ENCODE data around the gene CLCA2. TPM values are rescaled to one million over a fixed set of nuclear protein-coding genes. Genes with fewer than 3 reads are reported as not detected.

CLCA2 gene, protein sequence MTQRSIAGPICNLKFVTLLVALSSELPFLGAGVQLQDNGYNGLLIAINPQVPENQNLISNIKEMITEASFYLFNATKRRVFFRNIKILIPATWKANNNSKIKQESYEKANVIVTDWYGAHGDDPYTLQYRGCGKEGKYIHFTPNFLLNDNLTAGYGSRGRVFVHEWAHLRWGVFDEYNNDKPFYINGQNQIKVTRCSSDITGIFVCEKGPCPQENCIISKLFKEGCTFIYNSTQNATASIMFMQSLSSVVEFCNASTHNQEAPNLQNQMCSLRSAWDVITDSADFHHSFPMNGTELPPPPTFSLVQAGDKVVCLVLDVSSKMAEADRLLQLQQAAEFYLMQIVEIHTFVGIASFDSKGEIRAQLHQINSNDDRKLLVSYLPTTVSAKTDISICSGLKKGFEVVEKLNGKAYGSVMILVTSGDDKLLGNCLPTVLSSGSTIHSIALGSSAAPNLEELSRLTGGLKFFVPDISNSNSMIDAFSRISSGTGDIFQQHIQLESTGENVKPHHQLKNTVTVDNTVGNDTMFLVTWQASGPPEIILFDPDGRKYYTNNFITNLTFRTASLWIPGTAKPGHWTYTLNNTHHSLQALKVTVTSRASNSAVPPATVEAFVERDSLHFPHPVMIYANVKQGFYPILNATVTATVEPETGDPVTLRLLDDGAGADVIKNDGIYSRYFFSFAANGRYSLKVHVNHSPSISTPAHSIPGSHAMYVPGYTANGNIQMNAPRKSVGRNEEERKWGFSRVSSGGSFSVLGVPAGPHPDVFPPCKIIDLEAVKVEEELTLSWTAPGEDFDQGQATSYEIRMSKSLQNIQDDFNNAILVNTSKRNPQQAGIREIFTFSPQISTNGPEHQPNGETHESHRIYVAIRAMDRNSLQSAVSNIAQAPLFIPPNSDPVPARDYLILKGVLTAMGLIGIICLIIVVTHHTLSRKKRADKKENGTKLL
- not detected in 2 replicates for total RNA-seq (2014; rRNA removed; shearing (Covaris generic))

DNA sequence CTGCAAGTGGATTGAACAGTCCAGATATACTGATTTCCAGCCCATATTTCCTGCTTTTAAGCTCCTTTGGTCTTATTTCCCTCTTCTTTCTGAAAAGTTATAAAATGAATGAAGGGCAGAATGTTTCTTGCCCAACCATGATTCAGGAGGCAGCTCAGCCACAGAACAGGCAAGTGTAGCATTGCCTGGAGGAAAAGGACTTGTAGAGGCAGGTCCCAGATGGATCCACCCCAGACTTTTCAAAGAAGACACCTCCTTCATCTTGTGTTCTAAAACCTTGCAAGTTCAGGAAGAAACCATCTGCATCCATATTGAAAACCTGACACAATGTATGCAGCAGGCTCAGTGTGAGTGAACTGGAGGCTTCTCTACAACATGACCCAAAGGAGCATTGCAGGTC, at the start of gene CLCA2:
Gene CLCA2, plus strand, starts transcription at position 299 of the 400 bp plus-strand sequence. Its CDS starts 77 bp downstream, at position 376.
- DNase-seq, result no peak
- Histone ChIP-seq H3K27me3 (no peaks in the 10 kb centered on the region), H3K27ac (no peak within 1 kb of the TSS), H3K36me3 (no peaks in the 10 kb centered on the region), H3K4me3 (no peak within 1 kb of the TSS), H3K4me1 (no peaks in the 10 kb centered on the region), H3K9me3 (replicated peaks) (no peaks in the 10 kb centered on the region)

DNA sequence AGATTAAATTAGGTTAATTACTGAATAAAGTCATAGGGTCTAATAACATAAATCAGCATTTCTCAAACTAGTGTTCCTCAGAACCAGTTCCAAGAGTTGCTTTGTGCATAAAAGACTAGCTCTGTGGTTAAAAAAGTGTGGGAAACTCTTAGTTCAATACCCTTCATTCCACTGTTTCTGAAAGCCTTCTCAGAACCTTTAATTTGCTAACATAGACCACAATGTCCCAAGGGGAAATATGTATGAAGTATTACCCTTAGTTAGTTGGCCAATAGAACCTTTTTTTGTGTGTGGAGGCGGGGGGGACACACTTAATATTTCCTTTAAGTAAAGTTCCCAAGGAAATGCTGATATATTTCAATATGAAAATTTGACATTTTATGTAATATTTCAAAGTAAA, 48.3 kb upstream of the CLCA2 start:
- no peak for DNase-seq
- H3K4me3 ChIP-seq, result no peak overlapping the region
- H3K9me3 ChIP-seq (replicated peaks), result no peaks in the 10 kb centered on the region
- no peaks in the 10 kb centered on the region for H3K4me1 ChIP-seq
- H3K27ac ChIP-seq, result no peak overlapping the region
- no peaks in the 10 kb centered on the region for H3K27me3 ChIP-seq
- peaks cover 4% of the 10 kb centered on the region; the same call in 1 of the 2 replicates for H3K36me3 ChIP-seq

GRCh38 chr1:86377341-86377740, 46.6 kb upstream of the CLCA2 start:
- Histone ChIP-seq H3K4me3 (no peak overlapping the region), H3K36me3 (peaks cover 4% of the 10 kb centered on the region; the same call in 1 of the 2 replicates), H3K27ac (no peak overlapping the region), H3K9me3 (replicated peaks) (no peaks in the 10 kb centered on the region), H3K27me3 (no peaks in the 10 kb centered on the region), H3K4me1 (no peaks in the 10 kb centered on the region)
- peak in 1 of 2 experiments; percentile 5 for DNase-seq

DNA sequence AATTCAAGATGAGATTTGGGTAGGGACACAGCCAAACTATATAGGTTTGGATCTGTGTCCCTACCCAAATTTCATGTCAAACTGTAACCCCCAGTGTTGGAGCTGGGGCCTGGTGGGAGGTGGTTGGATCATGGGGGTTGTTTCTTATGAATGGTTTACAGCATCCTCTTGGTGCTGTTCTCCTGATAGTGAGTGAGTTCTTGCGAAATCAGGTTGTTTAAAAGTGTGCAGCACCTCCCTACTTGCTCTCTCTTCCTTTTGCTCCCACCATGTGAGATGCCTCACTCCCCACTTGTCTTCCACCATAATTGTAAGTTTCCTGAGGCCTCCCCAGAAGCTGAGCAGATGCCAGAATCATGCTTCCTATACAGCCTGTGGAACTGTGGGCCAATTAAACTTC, 45.2 kb upstream of the CLCA2 start:
- Histone ChIP-seq H3K27ac (no peak overlapping the region), H3K36me3 (peaks cover 3% of the 10 kb centered on the region; the same call in 1 of the 2 replicates), H3K9me3 (replicated peaks) (no peaks in the 10 kb centered on the region), H3K4me3 (no peak overlapping the region), H3K27me3 (no peaks in the 10 kb centered on the region), H3K4me1 (no peaks in the 10 kb centered on the region)
- no peak for DNase-seq

GRCh38 chr1:86380257-86380861, 43.6 kb upstream of the CLCA2 start:
- peak in 1 of 2 experiments; percentile 76 for DNase-seq
- H3K9me3 ChIP-seq (replicated peaks), result no peaks in the 10 kb centered on the region

DNA sequence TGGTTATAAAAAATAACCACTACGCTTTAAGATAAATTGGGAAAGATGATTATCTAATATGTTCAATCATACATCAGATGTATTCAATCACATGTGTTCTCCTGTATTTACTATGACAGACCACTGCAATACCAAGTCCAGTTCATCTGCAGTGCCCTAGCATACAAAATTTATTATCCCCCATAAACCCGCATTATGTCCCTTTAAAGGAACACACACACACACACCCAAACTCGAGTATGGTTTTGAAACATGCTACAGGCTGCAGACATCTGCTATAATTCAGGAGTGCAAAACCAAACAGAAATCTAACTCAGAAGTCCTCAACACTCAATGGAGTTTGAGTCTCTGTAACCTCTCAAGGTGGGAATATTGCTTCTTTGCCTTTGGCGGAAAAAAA, 42.7 kb upstream of the CLCA2 start:
- DNase-seq, result no peak
- Histone ChIP-seq H3K36me3 (no peaks in the 10 kb centered on the region), H3K9me3 (replicated peaks) (no peaks in the 10 kb centered on the region)

More at GRCh38 chr1:86380257-86380861, 43.6 kb upstream of the CLCA2 start:
- Histone ChIP-seq H3K4me1 (no peaks in the 10 kb centered on the region), H3K4me3 (no peak overlapping the region), H3K36me3 (0 out of 2 replicates have a peak, but pooled peaks cover 2% of the 10 kb centered on the region), H3K27me3 (no peaks in the 10 kb centered on the region), H3K27ac (no peak overlapping the region)

GRCh38 chr1:86382878-86383277, 41.1 kb upstream of the CLCA2 start:
- Histone ChIP-seq H3K36me3 (no peaks in the 10 kb centered on the region), H3K27me3 (no peaks in the 10 kb centered on the region), H3K4me3 (no peak overlapping the region), H3K4me1 (no peaks in the 10 kb centered on the region), H3K27ac (no peak overlapping the region), H3K9me3 (replicated peaks) (no peaks in the 10 kb centered on the region)
- no peak for DNase-seq

More for the DNA sequence above, 42.7 kb upstream of the CLCA2 start:
- Histone ChIP-seq H3K4me1 (no peaks in the 10 kb centered on the region), H3K27me3 (no peaks in the 10 kb centered on the region), H3K4me3 (no peak overlapping the region), H3K27ac (no peak overlapping the region)

- Histone ChIP-seq H3K4me1 (no peaks in the 10 kb centered on the region), H3K4me3 (no peak overlapping the region), H3K9me3 (replicated peaks) (no peaks in the 10 kb centered on the region), H3K27me3 (no peaks in the 10 kb centered on the region), H3K27ac (no peak overlapping the region), H3K36me3 (no peaks in the 10 kb centered on the region)
- DNase-seq, result no peak
Observed at GRCh38 chr1:86387916-86388627, 35.9 kb upstream of the CLCA2 start.

GRCh38 chr1:86388777-86389176, 35.2 kb upstream of the CLCA2 start:
- no peaks in the 10 kb centered on the region for H3K27me3 ChIP-seq
- DNase-seq, result no peak
- H3K4me3 ChIP-seq, result no peak overlapping the region
- no peaks in the 10 kb centered on the region for H3K36me3 ChIP-seq
- no peak overlapping the region for H3K27ac ChIP-seq
- no peaks in the 10 kb centered on the region for H3K9me3 ChIP-seq (replicated peaks)
- peaks cover under 1% of the 10 kb centered on the region; the same call in 1 of the 2 replicates for H3K4me1 ChIP-seq

GRCh38 chr1:86389307-86389706, 34.7 kb upstream of the CLCA2 start:
- DNase-seq, result no peak
- Histone ChIP-seq H3K27ac (no peak overlapping the region), H3K9me3 (replicated peaks) (no peaks in the 10 kb centered on the region), H3K4me1 (peaks cover 3% of the 10 kb centered on the region; the same call in 1 of the 2 replicates), H3K27me3 (no peaks in the 10 kb centered on the region), H3K4me3 (no peak overlapping the region), H3K36me3 (no peaks in the 10 kb centered on the region)

GRCh38 chr1:86394416-86394815, 29.6 kb upstream of the CLCA2 start:
- Histone ChIP-seq H3K9me3 (replicated peaks) (no peaks in the 10 kb centered on the region), H3K27ac (no peak overlapping the region), H3K4me1 (peaks cover 6% of the 10 kb centered on the region; the same call in 1 of the 2 replicates), H3K27me3 (no peaks in the 10 kb centered on the region), H3K4me3 (no peak overlapping the region), H3K36me3 (no peaks in the 10 kb centered on the region)
- no peak for DNase-seq

DNA sequence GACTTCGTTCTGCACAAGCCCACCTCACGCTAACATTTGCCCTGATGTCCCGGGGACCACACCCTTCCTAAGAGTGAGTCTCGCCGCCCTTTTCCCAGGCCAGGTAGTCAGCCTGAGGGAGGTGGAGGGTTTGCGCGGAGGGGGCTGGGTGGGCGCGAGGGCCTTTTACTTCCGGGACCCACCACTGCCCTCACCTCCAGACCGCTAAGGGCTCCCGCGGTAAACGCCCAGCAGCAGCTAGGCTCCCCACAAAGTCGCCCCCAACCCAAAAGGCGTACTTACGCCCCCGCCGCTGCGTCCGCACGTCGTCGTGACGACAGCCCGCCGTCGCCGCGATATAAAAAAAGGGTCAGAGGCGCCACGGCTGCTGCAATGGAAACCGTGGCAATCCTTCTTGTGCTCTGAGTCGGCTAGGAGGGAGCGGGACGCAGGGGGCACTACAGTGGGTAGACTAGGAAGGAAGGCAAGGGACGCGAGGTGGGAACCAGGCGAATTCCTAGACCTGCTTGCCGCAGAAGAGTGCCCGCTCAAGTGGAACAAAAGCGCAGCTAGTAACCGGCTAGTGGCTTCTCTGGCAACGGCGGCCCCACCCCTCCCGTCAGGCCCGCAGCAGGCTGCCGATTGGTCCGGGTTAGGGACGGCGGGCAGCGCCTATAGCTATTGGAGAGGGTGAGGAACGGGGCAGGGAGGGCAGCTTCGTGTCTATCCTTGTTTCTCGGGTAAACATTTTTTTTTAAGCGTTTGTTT, 28.0 kb upstream of the CLCA2 start, which contains the start of gene ODF2L:
Gene ODF2L, minus strand, starts transcription at position 573 of the 747 bp plus-strand sequence. CDS start 9,296 bp downstream, outside the sequence.
- H3K4me1 ChIP-seq, result peaks cover 6% of the 10 kb centered on the region; the same call in 1 of the 2 replicates
- H3K9me3 ChIP-seq (replicated peaks), result no peaks in the 10 kb centered on the region
- H3K4me3 ChIP-seq, result peak within 1 kb of the TSS; percentile 76
- DNase-seq, result peak; percentile 85 to 87
- H3K36me3 ChIP-seq, result no peaks in the 10 kb centered on the region
- H3K27ac ChIP-seq, result peak within 1 kb of the TSS; percentile 56
- H3K27me3 ChIP-seq, result no peaks in the 10 kb centered on the region

GRCh38 chr1:86396498-86396890, 27.5 kb upstream of the CLCA2 start:
- Histone ChIP-seq H3K27ac (peak overlapping the region; percentile 56), H3K9me3 (replicated peaks) (no peaks in the 10 kb centered on the region), H3K4me1 (peaks cover 6% of the 10 kb centered on the region; the same call in 1 of the 2 replicates), H3K36me3 (no peaks in the 10 kb centered on the region), H3K4me3 (peak overlapping the region; percentile 76), H3K27me3 (no peaks in the 10 kb centered on the region)
- DNase-seq, result no peak
